GM18867 (cell line): ENCODE data around the gene DOCK8.

ENCODE experiments used
- ATAC-seq: cut with Tn5 transposase; IDR thresholded peaks from one replicate; pipeline ENCODE4 v1.9.1; 2021; ENCODE audit warnings: mild to moderate bottlenecking, moderate library complexity; ENCODE audit not compliant: unreplicated experiment

The DOCK8 gene

GRCh38 chr9:487429-487828 lies 272.8 kb downstream of the DOCK8 start:
- no peak for ATAC-seq

- no peak for ATAC-seq
These were observed 273.8 kb downstream of the DOCK8 start for GRCh38 chr9:488448-488847.

GRCh38 chr9:489198-490197 lies 274.8 kb downstream of the DOCK8 start:
- no peak for ATAC-seq

- no peak for ATAC-seq
These were observed 280.1 kb downstream of the DOCK8 start for GRCh38 chr9:494764-495163.

GRCh38 chr9:495739-496138 lies 281.1 kb downstream of the DOCK8 start:
- ATAC-seq, result no peak

GRCh38 chr9:503326-503725 lies 288.7 kb downstream of the DOCK8 start:
- ATAC-seq, result no peak

GRCh38 chr9:503881-504852 lies 289.5 kb downstream of the DOCK8 start, which contains the start of gene KANK1:
Gene KANK1, plus strand, starts transcription at chr9:504695.
- peak; percentile 89 for ATAC-seq

- ATAC-seq, result peak; percentile 29
These were observed 290.5 kb downstream of the DOCK8 start for GRCh38 chr9:504921-505740.

GRCh38 chr9:505741-506059 lies 291.0 kb downstream of the DOCK8 start:
- no peak for ATAC-seq

- no peak for ATAC-seq
These were observed 291.6 kb downstream of the DOCK8 start for GRCh38 chr9:506281-506680.

- no peak for ATAC-seq
These were observed 297.2 kb downstream of the DOCK8 start for GRCh38 chr9:511861-512260.

GRCh38 chr9:512555-513272 lies 298.0 kb downstream of the DOCK8 start:
- no peak for ATAC-seq
